GM21619 (cell line): ENCODE measurements around the gene VTN.
A peak's percentile ranks its signal among the peaks of the same experiment; 100 is the strongest.

Source experiments
- ATAC-seq: cut with Tn5 transposase; IDR thresholded peaks from one replicate; pipeline ENCODE4 v1.9.1; 2021; ENCODE audit not compliant: unreplicated experiment

Gene VTN

DNA sequence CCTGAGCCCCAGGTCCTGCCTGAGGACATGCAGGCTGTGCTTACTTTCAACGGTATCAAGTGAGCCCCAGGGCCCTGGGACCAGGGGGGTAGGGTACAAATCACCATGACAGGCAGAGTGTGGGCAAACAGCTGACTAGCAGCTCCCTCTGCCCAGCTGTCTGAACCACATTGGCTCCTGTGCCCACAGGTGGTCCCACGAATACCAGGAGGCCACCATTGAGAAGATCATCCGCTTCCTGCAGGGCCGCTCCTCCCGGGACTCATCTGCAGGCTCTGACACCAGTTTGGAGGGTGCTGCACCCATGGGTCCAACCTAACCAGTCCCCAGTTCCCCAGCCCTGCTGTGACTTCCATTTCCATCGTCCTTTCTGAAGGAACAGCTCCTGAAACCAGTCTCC is 25.9 kb upstream of the VTN start:
- no peak for ATAC-seq

DNA sequence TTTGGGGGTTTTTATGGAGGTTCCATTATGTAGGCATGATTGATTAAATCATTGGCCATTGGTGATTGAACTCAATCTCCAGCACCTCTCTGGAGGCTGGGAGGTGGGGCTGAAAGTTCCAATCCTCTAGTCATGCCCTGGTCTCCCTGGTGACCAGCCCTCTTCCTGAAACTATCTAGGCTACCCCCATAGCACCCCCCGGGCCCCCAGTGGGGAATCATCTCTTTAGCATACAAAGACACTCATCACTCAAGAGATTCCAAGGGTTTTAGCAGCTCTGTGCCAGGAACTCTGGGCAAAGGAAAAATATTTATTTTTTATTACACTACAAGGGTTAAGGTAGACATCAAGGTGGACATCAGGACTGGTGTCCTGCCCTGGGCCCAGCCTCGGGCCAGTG is 25.3 kb upstream of the VTN start:
- no peak for ATAC-seq

DNA sequence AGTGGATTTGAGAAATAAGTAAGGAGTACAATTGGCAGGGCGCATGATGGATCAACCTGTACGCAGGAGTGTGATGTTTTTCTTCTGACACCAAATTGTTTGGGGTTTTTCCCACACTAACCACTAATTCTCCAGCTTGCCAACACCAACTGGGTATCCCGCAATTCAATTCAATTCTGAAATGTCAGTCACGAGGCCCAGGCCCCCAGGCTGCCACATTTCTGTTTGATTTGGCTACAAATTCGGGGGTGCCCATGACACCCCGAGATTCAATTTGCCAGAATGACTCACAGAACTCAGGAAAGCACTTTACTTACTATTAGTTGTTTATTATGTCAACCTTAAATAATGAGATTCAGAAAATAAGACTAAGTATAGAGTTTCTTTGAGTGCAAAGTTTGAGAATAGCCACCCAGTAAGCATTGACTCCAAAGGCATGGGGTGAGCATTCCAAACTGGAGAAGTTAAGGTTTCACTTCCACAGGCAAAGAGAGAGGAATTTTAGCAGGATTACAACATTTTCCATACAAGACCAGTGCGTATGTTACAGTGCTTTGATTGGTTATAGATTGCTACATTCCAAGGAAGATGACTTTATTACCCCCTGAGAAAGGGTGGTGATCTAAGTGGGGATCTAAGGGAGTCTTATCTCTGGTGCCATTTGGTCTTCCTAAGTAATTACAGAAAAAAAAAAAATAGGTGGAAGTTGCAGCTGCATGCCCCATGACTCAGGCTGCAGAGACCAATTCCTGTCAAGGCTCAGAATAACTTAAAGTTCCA is 24.4 kb upstream of the VTN start:
- ATAC-seq = no peak

DNA sequence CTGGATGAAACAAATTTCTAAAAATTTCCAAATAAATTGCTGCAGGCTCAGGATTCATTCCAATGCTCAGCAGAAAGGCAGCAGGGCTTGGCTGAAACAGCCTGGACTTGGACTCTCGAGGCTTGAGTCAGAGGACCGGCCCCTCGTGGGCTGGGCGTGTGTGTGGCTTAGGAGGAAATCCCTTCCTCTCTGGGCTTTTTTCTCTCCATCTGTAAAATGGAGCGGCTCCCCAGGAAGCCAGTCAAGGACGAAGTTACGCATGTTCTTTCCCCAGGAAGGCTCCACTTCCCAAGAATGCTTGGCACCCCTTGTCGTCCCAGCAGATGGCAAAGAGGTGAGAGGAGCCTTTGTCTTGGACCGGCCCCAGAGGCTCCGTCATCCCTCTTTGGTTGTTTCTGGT is 22.4 kb upstream of the VTN start:
- ATAC-seq = no peak

DNA sequence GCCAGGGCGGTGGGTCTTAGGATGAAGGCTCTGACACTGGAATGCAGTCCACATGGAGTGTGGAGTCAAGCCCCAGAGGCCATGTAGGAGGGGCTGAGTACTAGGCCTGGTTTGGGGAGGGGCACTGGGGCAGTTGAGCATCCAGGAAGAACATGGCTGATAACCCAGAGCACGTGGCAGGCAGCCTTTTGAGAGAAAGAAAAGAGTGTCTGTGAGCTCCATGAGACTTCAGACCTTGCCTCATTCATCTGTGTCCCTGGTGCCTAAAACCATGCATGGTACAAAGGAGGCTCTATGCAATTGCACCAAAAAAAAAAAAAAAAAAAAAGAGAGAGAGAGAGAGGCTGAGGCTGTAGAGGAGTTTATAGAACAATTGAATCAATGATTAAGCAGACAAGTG is 21.3 kb upstream of the VTN start:
- ATAC-seq = no peak

DNA sequence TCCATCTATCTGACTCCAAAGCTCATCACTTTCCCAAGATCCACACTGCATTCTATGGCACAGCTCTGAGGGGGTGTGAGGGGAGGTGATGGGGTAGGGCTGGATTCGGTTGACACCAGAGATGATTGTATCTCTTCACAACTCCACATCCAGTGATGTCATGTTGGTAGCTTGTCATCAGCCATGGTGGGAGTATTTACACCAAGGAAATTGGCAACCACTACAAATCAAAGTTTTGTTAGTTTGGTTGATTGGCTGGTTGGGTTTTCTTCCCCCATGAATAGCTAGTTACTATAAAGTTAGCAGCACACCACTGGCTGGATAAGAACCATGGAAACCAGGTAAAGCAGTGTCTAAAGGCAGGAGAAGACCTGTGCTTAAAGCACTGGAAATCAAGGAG is 20.9 kb upstream of the VTN start:
- ATAC-seq = no peak

DNA sequence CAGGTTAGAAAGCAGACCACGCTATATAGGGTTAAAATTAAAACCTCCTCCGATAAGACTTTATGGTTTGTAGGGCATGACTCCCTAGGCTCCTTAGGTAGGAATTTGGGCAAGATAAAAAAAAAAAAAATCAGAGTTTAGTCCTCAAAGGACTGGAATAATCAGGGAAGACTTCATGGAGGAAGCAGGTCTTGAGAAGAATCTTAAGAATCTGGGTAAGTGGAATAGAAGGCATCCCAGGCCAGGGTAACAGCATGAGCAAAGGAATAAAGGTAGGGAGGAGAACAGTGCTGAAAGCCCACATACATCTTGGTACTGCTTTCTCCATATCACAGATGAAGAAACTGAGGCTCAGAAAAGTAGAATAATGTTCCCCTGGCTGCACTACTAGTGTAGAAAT is 20.5 kb upstream of the VTN start:
- no peak for ATAC-seq

DNA sequence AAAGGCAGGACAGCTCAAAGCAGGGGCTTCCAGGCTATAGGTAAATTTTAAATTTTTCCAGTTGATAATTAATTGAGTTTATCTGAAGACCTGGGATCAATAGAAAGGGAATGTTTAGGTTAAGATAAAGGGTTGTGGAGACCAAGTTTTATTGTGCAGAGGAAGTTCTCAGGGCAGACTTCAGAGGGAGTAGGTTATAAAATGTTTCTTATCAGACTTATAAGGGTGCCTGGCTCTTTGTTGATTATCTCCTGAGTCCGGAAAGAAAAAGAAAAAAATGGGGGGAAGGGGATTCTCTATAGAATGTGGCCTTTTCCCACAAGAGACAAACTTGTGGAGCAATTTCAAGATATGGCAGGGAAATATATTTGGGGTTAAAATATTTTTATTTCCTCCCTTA is 20.0 kb upstream of the VTN start:
- ATAC-seq = no peak

DNA sequence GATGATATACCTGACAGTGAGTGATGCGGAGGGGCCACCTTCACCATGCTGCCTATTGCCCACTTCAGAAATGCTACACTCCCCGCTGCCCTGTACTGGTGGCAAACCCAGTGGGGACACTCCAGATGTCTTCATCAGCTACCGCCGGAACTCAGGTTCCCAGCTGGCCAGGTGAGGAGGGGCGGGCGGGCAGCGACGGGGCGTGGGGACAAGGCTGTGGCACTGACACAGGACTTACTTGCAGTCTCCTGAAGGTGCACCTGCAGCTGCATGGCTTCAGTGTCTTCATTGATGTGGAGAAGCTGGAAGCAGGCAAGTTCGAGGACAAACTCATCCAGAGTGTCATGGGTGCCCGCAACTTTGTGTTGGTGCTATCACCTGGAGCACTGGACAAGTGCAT is 18.0 kb upstream of the VTN start:
- ATAC-seq = no peak

DNA sequence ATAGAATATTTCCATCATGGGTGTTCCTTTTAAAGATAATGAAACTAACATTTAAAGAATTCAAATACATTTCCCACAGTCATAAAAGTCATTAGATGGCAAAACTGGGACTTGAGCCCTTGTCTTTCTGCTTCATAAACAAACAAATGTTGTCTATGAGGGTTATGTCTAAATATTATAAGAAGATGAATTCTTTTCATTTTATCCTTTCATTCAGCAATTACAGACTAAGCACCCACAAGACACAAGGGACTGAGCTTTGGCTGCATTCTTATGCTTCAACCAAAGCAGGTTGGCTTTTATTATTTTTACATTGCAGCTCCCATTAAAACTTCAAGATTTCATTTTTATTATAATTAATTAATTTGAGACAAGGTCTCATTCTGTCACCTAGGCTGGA is 16.3 kb upstream of the VTN start:
- no peak for ATAC-seq

DNA sequence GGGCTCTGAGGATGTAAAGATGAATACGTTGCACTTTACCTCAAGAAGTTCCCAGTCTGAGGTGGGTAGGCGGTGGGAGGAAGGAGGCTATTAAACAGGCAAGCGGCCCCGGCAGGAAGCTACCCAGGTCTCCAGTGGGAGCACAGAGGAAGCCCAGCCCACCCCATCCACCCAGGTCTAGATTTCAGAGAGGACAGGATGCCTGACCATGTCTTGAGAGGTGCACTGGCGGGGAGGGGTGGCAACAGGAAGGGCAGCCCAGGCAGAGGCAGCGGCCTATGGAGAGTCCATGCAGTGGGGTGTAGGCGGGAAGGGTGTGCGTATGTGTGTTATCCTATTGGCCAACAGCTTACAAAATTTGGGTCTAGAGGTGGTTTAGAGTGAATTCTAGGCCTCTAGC is 15.3 kb upstream of the VTN start:
- no peak for ATAC-seq

DNA sequence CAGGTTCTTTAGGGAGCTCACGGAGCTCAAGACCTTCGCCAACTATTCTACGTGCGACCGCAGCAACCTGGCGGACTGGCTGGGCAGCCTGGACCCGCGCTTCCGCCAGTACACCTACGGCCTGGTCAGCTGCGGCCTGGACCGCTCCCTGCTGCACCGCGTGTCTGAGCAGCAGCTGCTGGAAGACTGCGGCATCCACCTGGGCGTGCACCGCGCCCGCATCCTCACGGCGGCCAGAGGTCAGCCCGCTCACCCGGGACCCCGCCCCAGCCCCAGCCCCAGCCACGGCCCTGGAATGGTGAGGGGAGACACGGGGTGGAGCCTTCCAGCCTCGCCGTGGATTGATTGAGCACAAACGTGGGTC is 14.9 kb upstream of the VTN start:
- ATAC-seq = no peak

DNA sequence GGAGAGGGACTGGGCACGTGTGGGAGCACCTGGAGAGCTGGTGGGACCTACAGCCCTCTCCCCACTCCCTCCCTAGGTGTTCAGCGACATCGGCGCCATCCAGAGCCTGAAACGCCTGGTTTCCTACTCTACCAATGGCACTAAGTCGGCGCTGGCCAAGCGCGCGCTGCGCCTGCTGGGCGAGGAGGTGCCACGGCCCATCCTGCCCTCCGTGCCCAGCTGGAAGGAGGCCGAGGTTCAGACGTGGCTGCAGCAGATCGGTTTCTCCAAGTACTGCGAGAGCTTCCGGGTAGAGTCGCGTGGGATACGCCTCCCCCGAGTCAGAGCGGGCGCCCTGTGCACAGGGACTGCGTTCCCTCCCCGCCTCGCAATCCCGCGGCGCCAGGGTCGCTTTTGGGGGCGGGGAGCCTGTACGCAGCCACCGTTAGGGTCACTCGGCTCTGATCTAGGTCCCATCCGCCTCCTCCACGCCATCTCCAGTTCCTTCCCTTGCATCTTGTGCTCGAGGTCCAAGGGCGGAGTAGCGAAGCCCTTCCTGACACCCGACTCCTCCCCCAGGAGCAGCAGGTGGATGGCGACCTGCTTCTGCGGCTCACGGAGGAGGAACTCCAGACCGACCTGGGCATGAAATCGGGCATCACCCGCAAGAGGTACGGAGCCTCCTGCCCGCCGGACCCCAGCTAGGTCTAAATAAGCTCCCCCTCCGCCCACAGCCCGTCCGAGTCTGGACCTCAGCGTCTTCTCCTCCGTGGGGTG is 14.4 kb upstream of the VTN start:
- peak; percentile 66 for ATAC-seq

DNA sequence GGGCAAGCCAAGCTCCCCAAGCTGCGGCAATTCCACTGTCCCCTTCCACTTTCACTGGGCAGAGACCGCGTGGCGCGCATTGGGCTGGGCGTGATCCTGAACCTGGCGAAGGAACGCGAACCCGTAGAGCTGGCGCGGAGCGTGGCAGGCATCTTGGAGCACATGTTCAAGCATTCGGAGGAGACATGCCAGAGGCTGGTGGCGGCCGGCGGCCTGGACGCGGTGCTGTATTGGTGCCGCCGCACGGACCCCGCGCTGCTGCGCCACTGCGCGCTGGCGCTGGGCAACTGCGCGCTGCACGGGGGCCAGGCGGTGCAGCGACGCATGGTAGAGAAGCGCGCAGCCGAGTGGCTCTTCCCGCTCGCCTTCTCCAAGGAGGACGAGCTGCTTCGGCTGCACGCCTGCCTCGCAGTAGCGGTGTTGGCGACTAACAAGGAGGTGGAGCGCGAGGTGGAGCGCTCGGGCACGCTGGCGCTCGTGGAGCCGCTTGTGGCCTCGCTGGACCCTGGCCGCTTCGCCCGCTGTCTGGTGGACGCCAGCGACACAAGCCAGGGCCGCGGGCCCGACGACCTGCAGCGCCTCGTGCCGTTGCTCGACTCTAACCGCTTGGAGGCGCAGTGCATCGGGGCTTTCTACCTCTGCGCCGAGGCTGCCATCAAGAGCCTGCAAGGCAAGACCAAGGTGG is 11.2 kb upstream of the VTN start:
- ATAC-seq = no peak

DNA sequence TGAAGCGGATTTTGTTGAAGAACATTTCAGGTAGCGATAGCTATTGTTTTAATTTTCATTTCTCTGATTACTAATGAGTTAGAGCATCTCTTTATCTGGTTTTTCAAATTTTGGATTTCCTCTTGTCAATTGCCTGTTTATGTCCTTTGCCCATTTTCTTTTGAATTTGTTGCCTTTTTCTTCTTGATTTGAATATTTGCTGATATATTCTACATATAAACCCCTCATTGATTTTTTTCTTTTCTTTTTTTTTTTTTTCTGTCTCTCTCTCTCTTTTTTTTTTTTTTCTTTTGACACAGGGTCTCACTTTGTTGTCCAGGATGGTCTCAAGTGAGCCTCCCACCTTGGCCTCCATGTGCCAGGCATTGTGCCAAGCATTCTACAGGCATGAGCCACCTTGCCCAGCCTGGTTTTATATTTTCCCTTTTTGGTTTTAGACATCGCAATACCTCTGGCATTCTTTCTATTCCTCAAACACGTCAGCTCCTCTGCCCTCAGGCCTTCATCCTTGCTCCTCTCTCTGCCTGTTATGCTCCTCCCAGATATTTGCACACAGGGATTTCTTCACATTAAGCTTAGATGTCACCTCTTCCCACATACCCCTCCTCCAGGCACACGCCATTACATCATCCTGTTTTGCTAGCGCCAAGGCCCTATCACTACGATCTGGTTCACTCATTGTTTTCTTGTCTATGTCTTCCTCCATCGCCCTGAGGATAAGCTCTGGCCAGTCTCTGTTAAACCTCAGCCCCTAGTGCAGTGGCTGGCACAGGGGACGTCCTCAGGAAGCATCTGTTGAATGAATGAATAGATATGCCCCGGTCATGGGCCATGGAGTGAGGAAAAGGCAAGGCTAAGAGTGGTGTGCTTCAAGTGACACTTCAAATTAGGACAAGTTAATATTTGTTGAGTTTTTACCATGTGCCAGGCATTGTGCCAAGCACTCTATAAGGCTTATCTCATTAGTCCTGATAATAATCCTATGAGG is 10.0 kb upstream of the VTN start:
- no peak for ATAC-seq

DNA sequence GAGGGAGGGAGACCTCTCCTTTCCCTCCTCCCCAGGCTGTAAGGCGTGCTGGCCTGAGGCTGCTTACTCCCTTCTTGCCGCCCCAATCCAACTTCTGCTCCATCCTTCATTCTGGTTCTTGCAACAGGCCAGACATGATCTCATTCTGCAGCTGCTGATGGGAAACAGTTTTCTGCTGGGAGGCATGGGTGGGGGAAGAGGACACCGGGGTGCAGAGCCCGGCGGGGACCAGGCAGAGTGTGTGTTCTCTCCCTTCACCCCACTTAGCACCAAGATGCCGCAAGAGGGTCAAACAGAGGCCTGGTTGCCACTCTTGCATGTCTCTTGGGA is 2.8 kb upstream of the VTN start:
- ATAC-seq = no peak

DNA sequence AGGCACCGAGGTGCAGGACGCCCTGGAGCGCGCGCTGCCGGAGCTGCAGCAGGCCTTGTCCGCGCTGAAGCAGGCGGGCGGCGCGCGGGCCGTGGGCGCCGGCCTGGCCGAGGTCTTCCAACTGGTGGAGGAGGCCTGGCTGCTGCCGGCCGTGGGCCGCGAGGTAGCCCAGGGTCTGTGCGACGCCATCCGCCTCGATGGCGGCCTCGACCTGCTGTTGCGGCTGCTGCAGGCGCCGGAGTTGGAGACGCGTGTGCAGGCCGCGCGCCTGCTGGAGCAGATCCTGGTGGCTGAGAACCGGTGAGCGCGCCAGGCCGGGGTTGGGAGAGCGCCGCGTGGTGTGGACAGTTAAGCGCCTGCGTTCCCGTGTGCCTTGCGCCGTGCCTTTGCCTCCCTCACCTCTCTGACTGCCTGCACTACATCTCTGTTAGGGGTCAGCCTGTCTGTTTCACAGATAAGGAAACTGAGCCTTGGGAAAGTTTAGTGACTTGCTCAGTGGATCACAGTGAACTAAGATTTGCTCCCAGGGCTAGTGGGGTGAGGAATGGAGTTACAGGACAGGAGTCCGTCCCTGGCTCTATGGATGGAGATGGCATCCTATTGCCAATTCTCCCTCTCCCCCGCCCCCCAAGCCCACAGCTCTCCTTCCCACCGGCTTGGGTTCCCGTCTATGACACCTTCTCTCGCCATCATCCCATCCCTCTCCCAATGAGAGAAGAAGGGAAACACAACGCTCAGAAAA is 2.3 kb upstream of the VTN start:
- peak; percentile 8 for ATAC-seq

DNA sequence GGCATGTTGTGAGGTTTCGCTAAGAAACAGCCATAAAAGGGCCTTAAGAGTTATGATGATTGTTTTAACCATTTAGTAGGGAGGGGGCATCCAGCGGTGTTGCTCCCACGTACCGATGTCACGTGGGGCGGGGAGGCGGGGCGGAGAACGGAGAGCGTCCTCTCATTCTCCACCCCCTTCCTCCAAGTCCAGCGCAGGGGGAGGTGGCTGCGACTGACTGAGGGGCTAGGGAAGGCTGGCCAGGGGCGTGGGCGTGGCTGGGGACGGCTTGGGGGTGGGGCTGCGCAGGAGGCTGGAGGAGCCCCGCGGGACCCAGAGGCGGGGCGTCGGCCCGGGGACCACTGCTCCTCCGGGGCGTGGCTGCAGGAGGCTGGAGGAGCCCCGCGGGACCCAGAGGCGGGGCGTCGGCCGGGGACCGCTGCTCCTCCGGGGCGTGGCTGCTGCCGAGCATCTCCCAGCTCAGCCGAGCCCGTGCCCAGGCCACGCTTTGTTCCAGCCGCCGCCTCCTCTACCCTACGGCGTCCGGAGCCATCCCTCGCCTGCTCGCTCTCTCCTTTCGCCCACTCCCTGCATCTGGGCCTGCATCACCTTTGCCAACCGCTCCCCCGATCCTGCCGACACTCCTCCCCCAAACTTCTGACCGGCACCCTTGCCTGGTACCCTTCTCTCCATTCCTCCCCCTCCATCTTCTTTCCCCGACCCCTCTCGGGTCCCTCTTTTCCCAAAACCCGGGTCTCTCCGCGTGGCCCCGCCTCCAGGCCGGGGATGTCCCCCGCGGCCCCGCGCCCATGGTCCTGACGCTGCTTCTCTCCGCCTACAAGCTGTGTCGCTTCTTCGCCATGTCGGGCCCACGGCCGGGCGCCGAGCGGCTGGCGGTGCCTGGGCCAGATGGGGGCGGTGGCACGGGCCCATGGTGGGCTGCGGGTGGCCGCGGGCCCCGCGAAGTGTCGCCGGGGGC is 1.4 kb upstream of the VTN start, which contains the start of gene SARM1:
Gene SARM1, plus strand, starts transcription at position 450 of the 958 bp plus-strand sequence. Its CDS starts 339 bp downstream, at position 789.
- ATAC-seq = peak; percentile 65

DNA sequence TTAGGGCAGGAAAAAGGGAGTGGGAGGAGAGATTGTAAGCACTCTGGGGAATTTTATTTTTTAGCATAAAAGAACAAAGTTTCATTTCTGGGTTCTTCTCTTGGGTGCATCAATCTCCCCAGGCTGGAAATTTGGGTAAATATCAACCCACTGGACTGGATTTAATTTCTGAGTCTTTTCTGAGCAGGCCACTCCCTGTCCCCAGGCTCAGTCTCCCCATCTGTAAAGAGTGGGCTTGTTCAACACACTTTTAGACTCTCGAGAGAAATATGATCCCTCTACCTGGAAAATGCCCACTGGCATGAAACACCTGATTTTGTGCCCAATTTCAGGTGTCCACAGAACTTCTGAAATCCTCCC is 617 bp upstream of the VTN start:
- no peak for ATAC-seq
